MG63 (cell line): ENCODE results near the gene PNMA6F. TPM values are rescaled to one million over a fixed set of nuclear protein-coding genes. Genes with fewer than 3 reads are reported as not detected.
"Not testable (repeated sequence)": the region's sequence is repeated elsewhere in the genome, so short reads cannot be mapped to it uniquely, and the experiment has no call there.

Source experiments
- DNase-seq: peaks from one replicate; pipeline ENCODE4 v3.0.0-alpha.2; 2020
- H3K27me3 ChIP-seq: fragments of 250-450 bp; sonication (Bioruptor Pico); 2 replicates; pipeline ENCODE4 v1.5.1; 2020; ENCODE audit warnings: mild to moderate bottlenecking, moderate library complexity
- H3K36me3 ChIP-seq: fragments of 250-450 bp; sonication (Bioruptor Pico); 2 replicates; pipeline ENCODE4 v1.5.1; 2020; ENCODE audit warnings: mild to moderate bottlenecking, moderate library complexity
- H3K4me3 ChIP-seq: fragments of 250-450 bp; sonication (Bioruptor Pico); 2 replicates; pipeline ENCODE4 v1.5.1; 2020; ENCODE audit warnings: mild to moderate bottlenecking, moderate library complexity
- H3K9me3 ChIP-seq: fragments of 250-450 bp; sonication (Bioruptor Pico); 2 replicates; pipeline ENCODE4 v1.5.1; 2020; ENCODE audit warnings: mild to moderate bottlenecking, moderate library complexity
- total RNA-seq: library from RNA; depleted of rRNA; stranded (reverse); fragments of >200 nt; shearing (Covaris generic); gene quantifications from 2 replicates; pipeline ENCODE4 v1.2.3, GENCODE V29; 2014; ENCODE audit warnings: low replicate concordance; rRNA removed

Gene PNMA6F
- total RNA-seq, 1 experiment from 2014 or later: not detected

DNA sequence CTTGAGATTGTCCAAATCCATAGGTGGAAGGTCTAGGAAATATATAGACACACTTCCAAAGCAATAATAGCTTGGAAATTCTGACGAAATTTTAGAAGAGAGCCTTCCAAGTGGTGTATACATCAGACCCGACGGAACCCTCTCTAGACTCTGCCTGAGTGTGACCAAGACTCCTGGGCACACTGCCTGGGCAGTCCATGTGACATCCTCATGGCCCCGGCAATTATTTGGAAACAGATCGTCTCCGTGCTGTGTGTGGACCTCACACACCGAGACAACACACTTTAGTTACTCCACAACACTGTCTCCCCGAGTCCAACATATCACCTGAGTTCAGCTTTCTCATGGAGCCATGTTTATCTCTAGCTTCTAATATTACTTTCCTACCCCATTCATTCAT lies 42.3 kb downstream of the PNMA6F start:
- H3K27me3 ChIP-seq, H3K4me3 ChIP-seq, H3K9me3 ChIP-seq, H3K36me3 ChIP-seq, DNase-seq: not testable (repeated sequence)

DNA sequence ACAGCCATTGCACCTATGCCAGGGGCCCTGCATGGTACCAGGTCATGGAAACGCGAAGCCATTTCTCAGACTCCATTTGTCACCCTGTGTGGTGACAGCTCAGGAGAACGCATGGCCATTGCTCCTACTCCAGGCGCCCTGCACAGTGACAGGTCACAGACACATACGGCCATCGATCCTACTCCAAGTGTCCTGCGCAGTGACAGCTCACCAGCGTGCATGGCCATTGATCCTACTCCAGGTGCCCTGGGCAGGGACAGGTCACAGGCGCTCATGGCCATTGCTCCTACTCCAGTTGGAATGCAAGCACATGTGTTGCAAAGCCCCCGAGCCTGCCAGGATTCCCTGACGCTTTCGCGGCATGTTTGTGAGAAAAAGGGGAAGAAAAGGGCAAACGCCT lies 45.5 kb downstream of the PNMA6F start:
- not testable (repeated sequence) for DNase-seq, H3K9me3 ChIP-seq, H3K4me3 ChIP-seq

DNA sequence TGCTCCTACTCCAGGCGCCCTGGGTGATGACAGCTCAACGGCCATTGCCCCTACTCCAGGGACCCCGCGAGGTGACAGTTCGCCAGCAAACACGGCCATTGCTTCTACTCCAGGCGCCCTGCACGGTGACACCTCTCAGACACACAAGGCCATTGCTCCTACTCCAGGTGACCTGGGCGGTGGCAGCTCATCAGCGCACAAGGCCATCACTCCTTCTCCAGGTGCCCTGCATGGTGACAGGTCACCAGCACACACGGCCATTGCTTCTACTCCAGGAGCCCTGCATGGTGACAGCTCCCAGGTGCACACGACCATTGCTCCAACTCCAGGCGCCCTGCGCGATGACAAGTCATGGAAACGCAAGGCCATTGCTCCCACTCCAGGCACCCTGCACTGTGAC lies 46.1 kb downstream of the PNMA6F start:
- H3K4me3 ChIP-seq, H3K9me3 ChIP-seq, DNase-seq, H3K27me3 ChIP-seq, H3K36me3 ChIP-seq: not testable (repeated sequence)

More for the DNA sequence above, 45.5 kb downstream of the PNMA6F start:
- not testable (repeated sequence) for H3K27me3 ChIP-seq, H3K36me3 ChIP-seq

DNA sequence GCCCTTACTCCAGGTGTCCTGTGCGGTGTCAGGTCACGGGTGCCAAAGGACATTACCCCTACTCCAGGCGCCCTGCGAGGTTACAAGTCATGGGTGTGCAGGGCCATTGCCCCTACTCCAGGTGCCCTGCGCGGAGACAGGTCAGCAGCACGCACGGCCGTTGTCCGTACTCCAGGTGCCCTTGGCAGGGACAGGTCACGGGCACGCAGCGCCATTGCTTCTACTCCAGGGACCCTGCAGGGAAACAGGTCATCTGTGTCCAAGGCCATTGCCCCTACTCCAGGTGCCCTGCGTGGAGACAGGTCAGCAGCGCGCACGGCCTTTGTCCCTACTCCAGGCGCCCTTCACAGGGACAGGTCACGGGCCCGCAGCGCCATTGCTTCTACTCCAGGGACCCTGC lies 49.0 kb downstream of the PNMA6F start:
- H3K4me3 ChIP-seq, H3K9me3 ChIP-seq, H3K36me3 ChIP-seq, H3K27me3 ChIP-seq, DNase-seq: not testable (repeated sequence)

DNA sequence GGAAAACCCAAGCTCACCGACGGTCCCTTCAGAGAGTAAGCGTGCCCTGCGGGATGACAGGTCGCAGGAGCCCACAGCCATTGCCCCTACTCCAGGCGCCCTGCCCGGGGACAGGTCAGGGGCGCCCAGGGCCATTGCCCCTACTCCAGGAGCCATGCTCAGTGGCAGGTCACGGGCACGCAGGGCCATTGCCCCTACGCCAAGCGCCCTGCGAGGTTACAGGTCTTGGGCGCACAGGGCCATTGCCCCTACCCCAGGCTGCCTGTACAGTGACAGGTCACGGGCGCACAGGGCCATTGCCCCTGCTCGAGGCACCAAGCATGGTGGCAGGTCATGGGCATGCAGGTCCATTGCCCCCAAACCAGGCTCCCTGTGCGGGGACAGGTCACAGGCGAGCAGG lies 49.5 kb downstream of the PNMA6F start:
- not testable (repeated sequence) for H3K36me3 ChIP-seq, DNase-seq, H3K27me3 ChIP-seq, H3K9me3 ChIP-seq, H3K4me3 ChIP-seq

Other genes starting within 250 kb of the PNMA6F start
- 0.39 and 1.0 TPM in 2 replicates for gene PNMA6A, start 249.3 kb downstream of the PNMA6F start, total RNA-seq
- gene MAGEA1, start 142.5 kb downstream of the PNMA6F start, total RNA-seq: not detected in 2 replicates
- gene ZNF275, start 12.4 kb upstream of the PNMA6F start, total RNA-seq: 2.3 and 5.9 TPM in 2 replicates
- gene PNMA6E, start 79.6 kb upstream of the PNMA6F start, total RNA-seq: not detected in 2 replicates
- 0.02 and 0.07 TPM in 2 replicates for gene ZFP92, start 89.7 kb upstream of the PNMA6F start, total RNA-seq
- gene TREX2, start 124.3 kb upstream of the PNMA6F start, total RNA-seq: 12.0 TPM in 1 of 2 replicates, not detected in the other
- 42.4 and 101 TPM in 2 replicates for gene HAUS7, start 148.8 kb upstream of the PNMA6F start, total RNA-seq
- 35.9 and 94.7 TPM in 2 replicates for gene BGN, start 173.2 kb upstream of the PNMA6F start, total RNA-seq
- gene ATP2B3, start 195.9 kb upstream of the PNMA6F start, total RNA-seq: 0.13 TPM in 1 of 2 replicates, not detected in the other